HG03097 (cell line): ENCODE results near the gene NSD2.
"Not testable (repeated sequence)": the region's sequence is repeated elsewhere in the genome, so short reads cannot be mapped to it uniquely, and the experiment has no call there.

Source experiments
- ATAC-seq: cut with Tn5 transposase; IDR thresholded peaks from one replicate; pipeline ENCODE4 v1.9.1; 2021; ENCODE audit not compliant: unreplicated experiment, low FRiP score

NSD2 gene

GRCh38 chr4:1895971-1896657, 24.9 kb downstream of the NSD2 start:
- ATAC-seq: no peak

- no peak for ATAC-seq
These were observed 25.4 kb downstream of the NSD2 start for GRCh38 chr4:1896658-1896991.

GRCh38 chr4:1898007-1898406, 26.8 kb downstream of the NSD2 start:
- ATAC-seq: no peak

GRCh38 chr4:1898681-1899080, 27.5 kb downstream of the NSD2 start:
- no peak for ATAC-seq

GRCh38 chr4:1899149-1900086, 28.2 kb downstream of the NSD2 start:
- no peak for ATAC-seq

GRCh38 chr4:1900087-1900433, 28.9 kb downstream of the NSD2 start:
- ATAC-seq: no peak

GRCh38 chr4:1900624-1901023, 29.4 kb downstream of the NSD2 start:
- no peak for ATAC-seq

- no peak for ATAC-seq
These were observed 29.9 kb downstream of the NSD2 start for GRCh38 chr4:1901127-1901526.

GRCh38 chr4:1902243-1902642, 31.1 kb downstream of the NSD2 start:
- ATAC-seq: no peak

- no peak for ATAC-seq
These were observed 31.8 kb downstream of the NSD2 start for GRCh38 chr4:1903035-1903434.

- no peak for ATAC-seq
These were observed 32.8 kb downstream of the NSD2 start for GRCh38 chr4:1904042-1904441.

- no peak for ATAC-seq
These were observed 36.8 kb downstream of the NSD2 start for GRCh38 chr4:1907848-1908525.

- ATAC-seq: not testable (repeated sequence)
These were observed 38.5 kb downstream of the NSD2 start for GRCh38 chr4:1909696-1910095.

GRCh38 chr4:1910643-1911042, 39.5 kb downstream of the NSD2 start:
- no peak for ATAC-seq

- not testable (repeated sequence) for ATAC-seq
These were observed 40.1 kb downstream of the NSD2 start for GRCh38 chr4:1911316-1911715.

- ATAC-seq: no peak
These were observed 51.6 kb downstream of the NSD2 start for GRCh38 chr4:1922821-1923220.

- ATAC-seq: no peak
These were observed 56.5 kb downstream of the NSD2 start for GRCh38 chr4:1927675-1928074.

- ATAC-seq: no peak
These were observed 57.4 kb downstream of the NSD2 start for GRCh38 chr4:1928356-1929239.

GRCh38 chr4:1932736-1933135, 61.5 kb downstream of the NSD2 start:
- no peak for ATAC-seq

GRCh38 chr4:1933700-1934099, 62.5 kb downstream of the NSD2 start:
- ATAC-seq: no peak

GRCh38 chr4:1937550-1937949, 66.4 kb downstream of the NSD2 start:
- ATAC-seq: no peak
